Fibroblast of mammary gland (primary cell): ENCODE data around the gene CACNA1C.

Source experiments
- DNase-seq: peaks from one replicate; pipeline ENCODE4 v3.0.0-alpha.2; 2010; ENCODE audit warnings: low read depth
- H3K4me3 ChIP-seq: 2 replicates; pipeline ENCODE4 v1.5.1; 2011; ENCODE audit warnings: low read depth, mild to moderate bottlenecking, low read length, moderate library complexity; ENCODE audit not compliant: control insufficient read depth
- CTCF ChIP-seq: conservative IDR thresholded peaks from 2 replicates; pipeline ENCODE4 v1.5.1; 2011; ENCODE audit warnings: low read depth, low read length, inconsistent platforms; ENCODE audit not compliant: control insufficient read depth, insufficient read depth

CACNA1C gene

DNA sequence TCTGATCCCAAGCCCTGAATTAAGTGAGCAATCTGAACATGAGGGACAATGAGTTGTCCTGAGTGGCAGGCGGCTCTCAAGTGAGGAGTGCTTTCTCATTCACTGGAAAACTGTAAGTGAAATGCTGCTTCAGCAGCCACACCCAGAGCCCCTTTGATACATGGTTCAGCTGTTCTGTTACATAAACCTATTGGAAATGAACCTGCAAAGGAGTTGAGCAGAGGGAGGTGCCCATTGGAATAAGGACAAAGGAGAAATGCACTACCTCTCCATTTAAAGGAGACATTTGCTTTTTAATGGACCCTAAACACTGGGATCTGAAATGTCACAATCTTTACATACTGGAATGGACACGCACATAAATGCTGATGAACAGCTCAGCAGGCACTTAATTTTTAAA is 169.9 kb downstream of the CACNA1C start:
- no peak overlapping the region for H3K4me3 ChIP-seq
- DNase-seq = no peak
- no peak for TF ChIP-seq CTCF

DNA sequence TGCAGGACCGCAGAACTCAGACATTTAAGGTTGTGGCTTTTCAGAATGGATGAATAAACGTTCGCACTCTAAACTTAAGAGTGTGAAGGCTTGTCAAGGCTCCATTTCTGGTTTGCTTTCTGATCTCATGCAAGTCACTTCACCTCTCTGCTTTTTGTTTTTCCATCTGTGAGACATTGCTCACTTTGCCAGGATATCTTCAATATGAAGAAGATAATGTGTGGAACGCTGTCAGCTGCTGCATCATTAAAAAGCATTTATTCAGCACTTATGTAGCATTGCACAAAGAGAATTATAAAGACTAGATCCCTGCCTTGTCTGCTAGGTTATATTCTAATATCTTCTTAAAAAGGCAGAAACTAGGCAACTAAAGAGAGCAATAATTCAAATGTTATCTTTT is 172.2 kb downstream of the CACNA1C start:
- no peak overlapping the region for H3K4me3 ChIP-seq
- no peak for DNase-seq
- TF ChIP-seq CTCF = no peak

GRCh38 chr12:2225696-2226095 is 172.9 kb downstream of the CACNA1C start:
- DNase-seq = peak; percentile 81
- H3K4me3 ChIP-seq = no peak overlapping the region
- TF ChIP-seq CTCF = no peak

DNA sequence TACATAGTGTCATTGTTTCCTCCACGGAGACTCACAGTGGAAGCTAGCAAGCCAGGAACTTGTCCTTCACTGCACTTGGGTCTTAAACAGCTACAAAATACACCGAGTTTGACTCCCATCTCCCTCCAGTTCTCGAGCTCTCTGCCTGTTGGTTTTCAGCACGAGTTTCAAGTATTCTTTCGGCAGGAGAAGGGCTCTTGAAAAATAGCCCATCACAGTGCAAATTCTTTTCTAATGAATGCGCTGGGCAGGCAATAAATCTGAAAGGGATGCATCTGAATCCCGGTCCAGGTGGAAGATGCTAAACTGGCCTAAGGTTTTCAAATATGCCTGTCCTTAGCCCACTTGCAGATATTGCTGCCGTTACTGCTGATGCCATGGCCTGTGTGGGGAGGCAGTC is 173.9 kb downstream of the CACNA1C start:
- no peak for DNase-seq
- no peak for TF ChIP-seq CTCF
- H3K4me3 ChIP-seq = no peak overlapping the region

DNA sequence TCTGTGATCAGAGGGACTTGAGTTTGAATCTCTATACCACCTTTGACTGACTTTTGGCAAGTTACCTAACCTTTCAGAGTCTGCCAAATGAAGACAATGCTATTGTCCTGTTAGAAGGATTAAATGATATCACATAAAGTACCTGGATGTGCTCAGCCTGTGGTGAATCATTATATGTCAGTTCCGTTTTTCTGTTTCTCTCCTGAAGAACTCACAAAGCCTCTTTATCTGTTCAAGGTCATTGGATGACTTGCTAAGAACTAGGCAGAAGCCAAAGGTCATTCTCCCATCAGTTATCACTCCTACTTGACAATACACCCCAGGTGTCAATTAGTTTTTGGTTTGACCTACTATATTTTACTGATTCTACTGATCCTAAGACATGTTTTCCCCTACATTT is 174.6 kb downstream of the CACNA1C start:
- no peak for TF ChIP-seq CTCF
- DNase-seq = no peak
- no peak overlapping the region for H3K4me3 ChIP-seq

- no peak for TF ChIP-seq CTCF
- no peak overlapping the region for H3K4me3 ChIP-seq
- DNase-seq = no peak
Measured at GRCh38 chr12:2228535-2228934, 175.7 kb downstream of the CACNA1C start.
